SK-N-DZ (cell line): ENCODE results near the gene RPRD2.
A peak's percentile ranks its signal among the peaks of the same experiment; 100 is the strongest.
"Not testable (repeated sequence)": the region's sequence is repeated elsewhere in the genome, so short reads cannot be mapped to it uniquely, and the experiment has no call there.

ENCODE experiments used
- DNase-seq: peaks from one replicate; pipeline ENCODE4 v3.0.0-alpha.2; 2015; ENCODE audit warnings: low spot score

The RPRD2 gene

GRCh38 chr1:150388241-150388640, 24.3 kb downstream of the RPRD2 start:
- no peak for DNase-seq

DNA sequence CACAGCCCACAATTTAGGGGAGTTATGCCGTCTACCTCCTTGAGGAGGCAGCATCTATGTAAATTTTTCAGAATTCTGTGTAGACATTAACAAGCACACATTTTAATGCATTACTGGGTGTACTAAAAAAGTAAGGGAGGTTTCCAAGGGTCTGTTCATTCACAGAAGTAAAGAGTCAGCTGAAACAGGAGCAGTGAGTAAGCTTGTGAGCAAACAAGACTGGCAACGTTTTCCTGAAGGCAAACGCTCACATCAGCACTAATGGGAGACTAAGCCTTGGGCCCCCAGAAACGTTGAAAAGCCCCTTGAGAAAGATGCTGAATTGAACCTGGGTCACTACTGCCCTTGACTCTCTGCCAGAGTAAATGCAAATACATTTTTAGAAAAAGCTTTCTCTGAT, 25.7 kb downstream of the RPRD2 start:
- DNase-seq, result no peak

DNA sequence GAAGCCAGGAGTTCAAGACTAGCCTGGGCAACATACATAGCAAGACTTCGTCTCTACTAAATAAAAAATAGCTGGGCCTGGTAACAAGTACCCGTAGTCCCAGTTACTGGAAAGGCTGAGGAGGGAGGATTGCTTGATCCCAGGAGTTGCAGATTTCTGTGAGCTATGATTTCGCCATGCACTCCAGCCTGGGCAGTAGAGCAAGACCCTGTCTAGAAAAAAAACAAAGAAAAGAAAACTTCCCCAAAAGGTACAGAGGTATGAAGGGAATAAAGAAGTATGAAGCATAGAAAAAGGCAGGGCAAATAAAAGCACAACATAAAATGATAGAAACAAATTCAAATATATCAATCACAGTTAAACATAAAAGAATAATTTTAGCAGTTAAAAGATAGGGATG, 28.7 kb downstream of the RPRD2 start:
- DNase-seq, result no peak

- not testable (repeated sequence) for DNase-seq
These were observed 31.2 kb downstream of the RPRD2 start for GRCh38 chr1:150395115-150395514.

- DNase-seq, result no peak
These were observed 33.6 kb downstream of the RPRD2 start for GRCh38 chr1:150397392-150398032.

DNA sequence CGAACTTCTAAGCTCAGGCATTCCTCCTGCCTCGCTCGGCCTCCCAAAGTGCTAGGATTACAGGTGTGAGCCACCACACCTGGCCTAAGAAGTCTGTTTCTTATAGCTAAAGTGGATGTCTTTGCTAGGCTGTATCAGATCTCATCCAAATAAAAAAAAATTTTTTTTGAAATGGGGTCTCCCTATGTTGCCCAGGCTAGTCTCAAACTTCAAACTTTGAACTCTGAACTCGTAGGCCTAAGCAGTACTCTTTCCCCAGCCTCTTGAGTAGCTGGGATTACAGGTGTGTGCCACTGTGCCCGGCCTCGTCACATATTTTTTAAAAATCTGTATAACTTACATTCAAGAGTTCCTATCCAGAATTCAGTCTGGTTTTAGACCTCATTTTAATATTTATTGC, 40.5 kb downstream of the RPRD2 start:
- no peak for DNase-seq

DNA sequence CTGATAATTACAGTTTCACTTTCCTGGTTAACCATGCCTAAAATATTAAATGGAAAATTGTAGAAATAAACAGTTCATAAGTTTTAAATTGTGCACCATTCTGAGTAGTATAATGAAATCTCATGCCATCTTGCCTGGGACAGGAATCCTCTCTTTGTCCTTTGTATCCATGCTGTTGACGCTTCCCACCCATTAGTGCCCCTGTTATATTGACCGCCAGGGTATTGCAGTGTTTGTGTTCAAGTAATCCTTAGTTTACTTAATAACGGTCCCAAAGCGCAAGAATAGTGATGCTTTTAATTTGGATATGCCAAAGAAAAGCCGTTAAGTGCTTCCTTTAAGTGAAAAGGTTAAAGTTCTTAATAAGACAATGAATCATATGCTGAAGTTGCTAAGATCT, 41.7 kb downstream of the RPRD2 start:
- no peak for DNase-seq

DNA sequence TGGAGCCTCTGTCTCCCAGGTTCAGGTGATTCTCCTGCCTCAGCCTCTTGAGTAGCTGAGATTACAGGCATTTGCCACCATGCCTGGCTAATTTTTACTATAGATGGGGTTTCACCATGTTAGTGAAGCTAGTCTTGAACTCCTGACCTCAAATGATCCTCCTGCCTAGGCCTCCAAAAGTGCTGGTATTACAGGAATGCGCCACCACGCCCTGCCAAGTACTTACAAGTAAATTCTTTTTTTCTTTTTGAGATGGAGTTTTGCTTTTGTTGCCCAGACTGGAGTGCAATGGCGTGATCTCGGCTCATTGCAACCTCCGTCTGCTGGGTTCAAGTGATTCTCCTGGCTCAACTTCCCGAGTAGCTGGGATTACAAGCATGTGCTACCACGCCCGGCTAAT, 42.5 kb downstream of the RPRD2 start:
- DNase-seq, result no peak

- no peak for DNase-seq
These were observed 43.4 kb downstream of the RPRD2 start for GRCh38 chr1:150407330-150407729.

DNA sequence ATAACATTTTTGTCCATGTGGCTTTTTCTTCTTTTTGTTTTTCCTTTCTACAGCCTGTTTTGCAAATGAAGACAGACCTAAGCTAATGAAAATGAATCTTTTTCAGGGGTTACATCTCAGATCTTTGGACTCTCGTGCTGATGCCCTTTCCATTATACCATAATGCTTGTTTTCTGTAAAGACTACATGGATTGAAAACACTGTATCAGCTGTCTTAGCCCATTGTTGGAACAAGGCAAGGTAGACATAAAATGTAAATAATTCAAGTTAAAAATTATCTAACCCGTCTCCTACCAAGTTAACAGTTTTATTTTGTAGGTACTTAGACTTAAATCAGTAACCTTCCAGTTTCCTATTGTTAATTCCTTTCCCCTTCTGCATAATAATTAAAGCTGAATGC, 44.9 kb downstream of the RPRD2 start:
- DNase-seq, result no peak

DNA sequence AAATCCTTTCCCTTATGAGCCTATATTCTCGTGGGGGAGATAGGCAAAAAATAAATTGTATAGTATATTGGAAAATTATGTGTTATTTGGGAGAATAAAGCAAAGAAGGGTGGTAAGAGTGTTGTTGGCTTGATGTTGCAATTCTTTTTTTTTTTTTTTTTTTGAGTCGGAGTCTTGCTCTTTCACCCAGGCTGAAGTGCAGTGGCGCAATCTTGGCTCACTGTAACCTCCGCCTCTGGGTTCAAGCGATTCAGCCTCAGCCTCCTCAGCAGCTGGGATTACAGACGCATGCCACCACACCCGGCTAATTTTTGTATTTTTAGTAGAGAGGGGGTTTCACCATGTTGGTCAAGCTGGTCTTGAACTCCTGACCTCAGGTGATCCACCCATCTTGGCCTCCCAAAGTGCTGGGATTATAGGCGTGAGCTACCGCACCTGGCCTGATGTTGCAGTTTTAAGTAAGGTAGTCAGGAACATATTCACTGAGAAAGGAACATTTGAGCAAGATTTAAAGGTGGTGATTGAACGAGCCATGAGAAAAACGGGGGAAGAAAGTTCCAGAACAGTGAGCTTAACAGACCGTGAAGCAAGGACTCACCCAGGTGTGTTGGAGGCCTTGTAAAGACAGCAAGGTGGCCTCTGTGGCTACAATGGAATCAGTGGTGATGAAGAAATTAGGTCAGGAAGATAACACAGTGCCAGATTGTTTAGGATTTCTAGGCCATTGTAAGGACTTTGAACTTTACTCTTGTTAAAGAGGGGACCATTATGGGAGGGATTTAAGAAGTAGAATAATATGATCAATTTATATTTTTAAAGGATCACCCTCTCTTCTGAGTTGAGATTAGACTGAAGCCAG, 45.8 kb downstream of the RPRD2 start:
- DNase-seq, result no peak

GRCh38 chr1:150410582-150411101, 46.7 kb downstream of the RPRD2 start:
- DNase-seq, result no peak

- no peak for DNase-seq
These were observed 50.6 kb downstream of the RPRD2 start for GRCh38 chr1:150414592-150414991.

GRCh38 chr1:150415800-150416199, 51.9 kb downstream of the RPRD2 start:
- DNase-seq, result no peak

DNA sequence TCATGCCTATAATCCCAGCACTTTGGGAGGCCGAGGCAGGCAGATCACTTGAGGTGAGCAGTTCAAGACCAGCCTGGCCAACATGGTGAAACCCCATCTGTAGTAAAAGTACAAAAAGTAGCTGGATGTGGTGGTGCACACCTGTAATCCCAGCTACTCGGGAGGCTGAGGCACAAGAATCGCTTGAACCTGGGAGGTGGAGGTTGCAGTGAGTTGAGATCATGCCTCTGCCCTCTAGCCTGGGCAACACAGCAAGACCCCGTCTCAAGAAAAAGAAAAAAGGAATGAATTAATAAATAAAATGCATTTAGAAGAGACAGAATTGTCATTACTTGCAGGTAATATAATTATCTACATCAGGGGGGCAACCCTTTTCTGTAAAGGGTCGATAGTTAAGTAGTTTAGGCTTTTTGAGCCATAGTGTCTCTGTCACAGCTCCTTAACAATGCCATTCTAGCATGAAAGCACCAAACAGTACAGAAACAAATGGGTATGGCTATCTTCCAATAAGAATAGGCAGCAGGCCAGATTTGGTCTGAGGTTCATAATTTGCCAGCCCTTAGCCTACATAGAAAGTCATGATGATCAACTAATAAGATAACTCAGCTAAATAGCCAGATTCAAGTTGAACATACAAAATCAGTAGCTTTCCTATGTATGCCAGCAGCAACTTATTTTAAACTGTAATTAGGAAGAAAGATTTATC, 56.8 kb downstream of the RPRD2 start:
- no peak for DNase-seq

- no peak for DNase-seq
These were observed 58.6 kb downstream of the RPRD2 start for GRCh38 chr1:150422541-150422940.

GRCh38 chr1:150429805-150430204, 65.9 kb downstream of the RPRD2 start:
- DNase-seq, result no peak

DNA sequence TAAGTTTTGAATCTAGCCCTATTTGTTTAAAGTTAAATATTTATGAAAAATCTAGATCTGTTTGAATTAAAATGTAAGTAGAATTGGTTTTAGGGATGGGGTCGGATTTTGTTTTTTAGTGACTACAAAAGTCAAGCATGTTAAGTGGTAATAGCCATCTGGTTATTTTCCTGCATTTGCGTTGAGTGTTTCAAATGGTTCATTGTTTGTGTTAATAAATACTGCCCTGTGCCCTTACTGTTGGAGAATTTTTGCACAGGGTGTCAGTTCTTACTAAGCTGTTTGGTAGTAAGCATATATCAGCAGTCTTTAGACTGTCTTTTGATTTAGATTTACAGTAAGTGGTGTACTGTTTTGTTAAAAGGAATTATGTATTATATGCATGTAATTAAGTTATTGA, 77.2 kb downstream of the RPRD2 start:
- DNase-seq, result no peak

- peak; percentile 27 for DNase-seq
These were observed 80.3 kb downstream of the RPRD2 start for GRCh38 chr1:150444232-150444631.

DNA sequence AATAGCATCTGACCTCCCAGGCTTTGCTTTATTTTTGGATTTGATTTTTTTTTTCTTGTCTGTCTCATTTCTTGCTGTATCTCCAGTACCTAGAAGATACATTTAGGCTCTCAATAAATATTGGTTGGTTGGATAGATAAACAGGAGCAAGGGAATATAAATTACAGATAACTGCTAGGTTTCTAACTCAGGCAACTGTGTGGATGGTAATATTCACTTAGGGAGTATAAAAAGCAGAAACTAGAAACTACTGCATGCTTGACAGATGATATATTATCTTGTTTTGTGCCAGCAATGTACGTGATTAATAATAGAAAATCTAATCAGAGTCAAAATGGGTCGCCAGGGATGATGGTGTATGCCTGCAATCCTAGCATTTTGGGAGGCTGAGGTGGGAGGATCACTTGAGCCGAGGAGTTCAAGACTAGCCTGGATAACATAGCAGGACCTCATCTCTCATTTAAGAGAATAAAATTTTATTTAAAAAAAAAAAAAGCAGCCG, 92.2 kb downstream of the RPRD2 start:
- no peak for DNase-seq

GRCh38 chr1:150464422-150464826, 100.5 kb downstream of the RPRD2 start:
- DNase-seq, result peak; percentile 72

DNA sequence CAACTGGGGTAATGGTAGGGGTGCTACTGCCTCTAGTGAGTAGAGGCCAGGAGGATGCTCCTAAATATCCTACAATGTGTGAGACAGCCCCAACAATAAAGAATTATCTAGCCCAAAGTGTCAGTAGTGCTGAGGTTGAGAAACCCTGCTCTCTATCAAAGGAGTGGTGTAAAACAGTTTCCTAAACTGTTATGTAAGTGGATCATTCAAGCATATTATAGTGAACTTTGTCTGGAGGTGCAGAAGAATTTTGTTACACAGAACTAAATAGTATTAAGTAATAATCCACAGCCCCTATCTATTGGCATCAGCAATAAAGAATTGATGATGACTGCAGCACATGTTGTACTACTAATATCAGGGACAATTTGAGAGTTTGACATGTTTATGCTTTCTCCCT, 103.0 kb downstream of the RPRD2 start:
- DNase-seq, result no peak
